Brain microvascular endothelial cell (primary cell): ENCODE data around the gene ADCYAP1R1.
"Not testable (repeated sequence)": the region's sequence is repeated elsewhere in the genome, so short reads cannot be mapped to it uniquely, and the experiment has no call there.

Experiments
- DNase-seq: peaks from one replicate; pipeline ENCODE4 v3.0.0-alpha.2; 2020
- H3K27ac ChIP-seq: fragments of 250-450 bp; sonication (Bioruptor Pico); 2 replicates; pipeline ENCODE4 v1.5.1; 2020; ENCODE audit warnings: mild to moderate bottlenecking, moderate library complexity
- H3K27me3 ChIP-seq: fragments of 250-450 bp; sonication (Bioruptor Pico); replicated peaks from 2 replicates; pipeline ENCODE4 v1.5.1; 2020; ENCODE audit warnings: mild to moderate bottlenecking
- H3K36me3 ChIP-seq: fragments of 250-450 bp; sonication (Bioruptor Pico); replicated peaks from 2 replicates; pipeline ENCODE4 v1.5.1; 2020; ENCODE audit warnings: mild to moderate bottlenecking
- H3K4me3 ChIP-seq: 2 replicates; pipeline ENCODE4 v1.5.1; 2011; ENCODE audit warnings: low read depth, mild to moderate bottlenecking, control low read depth, low read length, moderate library complexity
- CTCF ChIP-seq: IDR thresholded peaks from 2 replicates; pipeline ENCODE4 v1.5.1; 2011; ENCODE audit warnings: low read depth, mild to moderate bottlenecking, moderate library complexity, low read length, control low read depth, inconsistent platforms; ENCODE audit errors: missing control alignments
- in situ Hi-C: cut with HindIII; loops from 2 replicates; pipeline ENCODE4 v1.10.0; 2017; ENCODE audit warnings: low sequenced_read_pairs, low pct_ligation_motif_present

Gene ADCYAP1R1

GRCh38 chr7:31146030-31146429 lies 93.9 kb downstream of the ADCYAP1R1 start:
- TF ChIP-seq CTCF: no peak
- DNase-seq: no peak
- Histone ChIP-seq H3K36me3 (no peaks in the 10 kb centered on the region), H3K4me3 (no peak overlapping the region), H3K27ac (no peak overlapping the region), H3K27me3 (no peaks in the 10 kb centered on the region)
- in situ Hi-C loops: no loop called here

GRCh38 chr7:31146538-31146937 lies 94.4 kb downstream of the ADCYAP1R1 start:
- no peak for DNase-seq
- Histone ChIP-seq H3K36me3 (no peaks in the 10 kb centered on the region), H3K27me3 (no peaks in the 10 kb centered on the region), H3K27ac (no peak overlapping the region), H3K4me3 (no peak overlapping the region)
- TF ChIP-seq CTCF: no peak
- in situ Hi-C loops: no loop called here

- Histone ChIP-seq H3K4me3 (no peak overlapping the region), H3K36me3 (no peaks in the 10 kb centered on the region), H3K27ac (no peak overlapping the region), H3K27me3 (no peaks in the 10 kb centered on the region)
- no peak for TF ChIP-seq CTCF
- in situ Hi-C loops: no loop called here
- DNase-seq: no peak
Measured at GRCh38 chr7:31151849-31152248, 99.7 kb downstream of the ADCYAP1R1 start.

GRCh38 chr7:31153318-31153717 lies 101.2 kb downstream of the ADCYAP1R1 start:
- in situ Hi-C loops, H3K36me3 ChIP-seq, H3K4me3 ChIP-seq, H3K27ac ChIP-seq, DNase-seq, H3K27me3 ChIP-seq: not testable (repeated sequence)

- Histone ChIP-seq H3K27me3 (no peaks in the 10 kb centered on the region), H3K4me3 (no peak overlapping the region), H3K27ac (no peak overlapping the region), H3K36me3 (no peaks in the 10 kb centered on the region)
- no peak for TF ChIP-seq CTCF
- DNase-seq: no peak
- in situ Hi-C loops: no loop called here
Measured at GRCh38 chr7:31160941-31161340, 108.8 kb downstream of the ADCYAP1R1 start.
